Neural progenitor cell (in vitro differentiated cells): ENCODE measurements around the gene TLE7. TPM values are rescaled to one million over a fixed set of nuclear protein-coding genes. Genes with fewer than 3 reads are reported as not detected.

ENCODE experiments used
- DNase-seq: peaks from one replicate; pipeline ENCODE4 v3.0.0-alpha.2; 2016; ENCODE audit warnings: low spot score
- H2AFZ ChIP-seq: fragments of 200-600 bp; sonication (generic); replicated peaks from 2 replicates; pipeline ENCODE4 v1.6.1; 2016; ENCODE audit warnings: antibody characterized with exemption
- H3F3A ChIP-seq: fragments of 200-600 bp; sonication (generic); 2 replicates; pipeline ENCODE4 v1.6.1; 2016; ENCODE audit warnings: antibody characterized with exemption, low read depth
- H3K27ac ChIP-seq: fragments of 200-600 bp; sonication (generic); 2 replicates; pipeline ENCODE4 v1.5.1; 2016; ENCODE audit warnings: mild to moderate bottlenecking
- H3K27me3 ChIP-seq: fragments of 200-600 bp; sonication (generic); 2 replicates; pipeline ENCODE4 v1.6.1; 2016; ENCODE audit warnings: mild to moderate bottlenecking, moderate library complexity
- H3K36me3 ChIP-seq: fragments of 200-600 bp; sonication (generic); 2 replicates; pipeline ENCODE4 v1.5.1; 2016
- H3K4me1 ChIP-seq: fragments of 200-600 bp; sonication (generic); 2 replicates; pipeline ENCODE4 v1.6.1; 2016; ENCODE audit warnings: mixed run types
- H3K4me2 ChIP-seq: fragments of 200-600 bp; sonication (generic); 2 replicates; pipeline ENCODE4 v1.6.1; 2016
- H3K4me3 ChIP-seq: fragments of 200-600 bp; sonication (generic); 2 replicates; pipeline ENCODE4 v1.5.1; 2016
- H3K79me2 ChIP-seq: fragments of 200-600 bp; sonication (generic); 2 replicates; pipeline ENCODE4 v1.6.1; 2016; ENCODE audit warnings: low read depth
- H3K9ac ChIP-seq: fragments of 200-600 bp; sonication (generic); 2 replicates; pipeline ENCODE4 v1.6.1; 2016
- H3K9me3 ChIP-seq: fragments of 200-600 bp; sonication (generic); 2 replicates; pipeline ENCODE4 v1.5.1; 2016; ENCODE audit warnings: low read depth
- H4K20me1 ChIP-seq: fragments of 200-600 bp; sonication (generic); 2 replicates; pipeline ENCODE4 v1.6.1; 2016; ENCODE audit warnings: low read depth
- H3K27ac Mint-ChIP-seq: 3 replicates; pipeline ENCODE4 v1.8.0; 2021; ENCODE audit warnings: mixed read lengths
- H3K27me3 Mint-ChIP-seq: 2 replicates; pipeline ENCODE4 v1.8.0; 2022; ENCODE audit warnings: low read depth, mild to moderate bottlenecking, inconsistent platforms, moderate library complexity, mixed read lengths; ENCODE audit not compliant: insufficient read depth
- H3K36me3 Mint-ChIP-seq: 3 replicates; pipeline ENCODE4 v1.8.0; 2021; ENCODE audit warnings: mixed read lengths
- H3K4me1 Mint-ChIP-seq: 3 replicates; pipeline ENCODE4 v1.8.0; 2021; ENCODE audit warnings: mixed read lengths
- H3K4me3 Mint-ChIP-seq: 3 replicates; pipeline ENCODE4 v1.8.0; 2021; ENCODE audit warnings: mild to moderate bottlenecking, moderate library complexity, mixed read lengths
- H3K9me3 Mint-ChIP-seq: 3 replicates; pipeline ENCODE4 v1.8.0; 2020; ENCODE audit warnings: mixed read lengths
- CTCF ChIP-seq: fragments of 200-600 bp; sonication (generic); IDR thresholded peaks from 2 replicates; pipeline ENCODE4 v1.5.1; 2017; ENCODE audit warnings: antibody characterized with exemption, mild to moderate bottlenecking
- EZH2 ChIP-seq: fragments of 200-600 bp; sonication (generic); IDR thresholded peaks from 2 replicates; pipeline ENCODE4 v1.6.1; 2017; ENCODE audit warnings: antibody characterized with exemption, mild to moderate bottlenecking, moderate library complexity
- EZH2phosphoT487 ChIP-seq: fragments of 200-600 bp; sonication (generic); IDR thresholded peaks from 2 replicates; pipeline ENCODE4 v1.6.1; 2017; ENCODE audit warnings: antibody characterized with exemption
- total RNA-seq: library from RNA; depleted of rRNA; stranded (reverse); fragments of >200 nt; gene quantifications from 2 replicates; pipeline ENCODE4 v1.2.3, GENCODE V29; 2015; ENCODE audit warnings: low replicate concordance

Gene TLE7
- total RNA-seq, 1 donor from 2014 or later = not detected

GRCh38 chr16:71443714-71444113 is 1.9 kb upstream of the TLE7 start:
- peaks cover 51% of the 10 kb centered on the region for H3K9me3 Mint-ChIP-seq

GRCh38 chr16:71441348-71442050 is 355 bp downstream of the TLE7 start:
- DNase-seq = no peak
- H3K27me3 ChIP-seq = no peaks in the 10 kb centered on the region
- H3K9ac ChIP-seq = no peak overlapping the region
- no peaks in the 10 kb centered on the region for H4K20me1 ChIP-seq
- Mint-ChIP-seq H3K36me3 (peaks cover 4% of the 10 kb centered on the region), H3K4me1 (no peaks in the 10 kb centered on the region), H3K4me3 (no peak overlapping the region), H3K27me3 (peaks cover 9% of the 10 kb centered on the region), H3K9me3 (peaks cover 34% of the 10 kb centered on the region), H3K27ac (no peak overlapping the region)
- H3K79me2 ChIP-seq = no peaks in the 10 kb centered on the region
- H3K4me1 ChIP-seq = no peaks in the 10 kb centered on the region
- no peak overlapping the region for H3K4me3 ChIP-seq
- no peaks in the 10 kb centered on the region for H3F3A ChIP-seq
- H3K27ac ChIP-seq = no peak overlapping the region
- no peaks in the 10 kb centered on the region for H3K9me3 ChIP-seq
- no peaks in the 10 kb centered on the region for H3K36me3 ChIP-seq
- TF ChIP-seq EZH2phosphoT487 (no peak), CTCF (peak; percentile 17), EZH2 (no peak)
- H3K4me2 ChIP-seq = no peak overlapping the region
- H2AFZ ChIP-seq = no peak overlapping the region

More at GRCh38 chr16:71443714-71444113, 1.9 kb upstream of the TLE7 start:
- no peak for DNase-seq
- Histone ChIP-seq H3K9ac (no peak overlapping the region), H3K4me3 (no peak overlapping the region), H3K9me3 (peaks cover 22% of the 10 kb centered on the region), H3K4me1 (no peaks in the 10 kb centered on the region), H3K4me2 (no peak overlapping the region), H3K27me3 (no peaks in the 10 kb centered on the region), H3K36me3 (peaks cover 10% of the 10 kb centered on the region), H3F3A (peaks cover 5% of the 10 kb centered on the region), H2AFZ (no peak overlapping the region), H3K27ac (no peak overlapping the region), H3K79me2 (no peaks in the 10 kb centered on the region), H4K20me1 (no peaks in the 10 kb centered on the region)
- Mint-ChIP-seq H3K4me1 (no peaks in the 10 kb centered on the region), H3K36me3 (peaks cover 19% of the 10 kb centered on the region), H3K27me3 (peaks cover 2% of the 10 kb centered on the region), H3K4me3 (peak overlapping the region; percentile 1), H3K27ac (no peak overlapping the region)
- no peak for TF ChIP-seq CTCF
- TF ChIP-seq EZH2 = no peak
- no peak for TF ChIP-seq EZH2phosphoT487

GRCh38 chr16:71440669-71441347 is 1.0 kb downstream of the TLE7 start:
- H3K4me3 Mint-ChIP-seq = no peak overlapping the region
- H3K27me3 Mint-ChIP-seq = peaks cover 12% of the 10 kb centered on the region
- peaks cover 28% of the 10 kb centered on the region for H3K9me3 Mint-ChIP-seq
- H3K36me3 Mint-ChIP-seq = peaks cover 4% of the 10 kb centered on the region
- H2AFZ ChIP-seq = no peak overlapping the region
- H4K20me1 ChIP-seq = no peaks in the 10 kb centered on the region
- no peak overlapping the region for H3K9ac ChIP-seq
- no peaks in the 10 kb centered on the region for H3K9me3 ChIP-seq
- no peaks in the 10 kb centered on the region for H3K4me1 ChIP-seq
- H3K4me2 ChIP-seq = no peak overlapping the region
- DNase-seq = peak; percentile 54
- no peaks in the 10 kb centered on the region for H3K27me3 ChIP-seq
- TF ChIP-seq EZH2phosphoT487 (no peak), EZH2 (no peak), CTCF (peak; percentile 58)
- no peaks in the 10 kb centered on the region for H3K36me3 ChIP-seq
- no peak overlapping the region for H3K4me3 ChIP-seq
- no peaks in the 10 kb centered on the region for H3K4me1 Mint-ChIP-seq
- no peaks in the 10 kb centered on the region for H3F3A ChIP-seq
- no peak overlapping the region for H3K27ac ChIP-seq
- no peaks in the 10 kb centered on the region for H3K79me2 ChIP-seq
- H3K27ac Mint-ChIP-seq = no peak overlapping the region
